Kasumi-1 (cell line): ENCODE measurements around the gene CIT.

Experiments
- DNase-seq, 2 experiments: peaks; one replicate each; lab custom pipeline; 2025; lab: John Stamatoyannopoulos, UW

CIT gene

DNA sequence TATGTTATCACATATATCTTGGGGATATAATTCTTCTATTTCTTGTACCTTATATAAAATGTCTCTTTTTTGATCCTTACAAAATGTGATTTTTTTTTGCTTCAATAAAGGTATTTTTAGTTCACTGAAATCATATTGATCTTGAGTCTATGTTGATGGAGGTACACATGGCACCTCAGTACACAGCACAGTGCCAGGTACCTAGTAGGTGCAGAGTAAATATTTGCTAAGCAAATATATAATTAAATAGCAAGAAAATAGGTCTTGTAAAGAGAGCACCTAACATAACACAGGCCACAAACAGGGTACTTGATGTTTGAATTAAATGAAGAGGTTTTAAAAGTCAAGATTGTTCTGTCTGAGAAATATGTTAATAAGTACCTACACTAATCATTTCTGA, 69.7 kb downstream of the CIT start:
- no peak for DNase-seq

- peak; percentile 73 to 89 for DNase-seq
These were observed 73.0 kb downstream of the CIT start for GRCh38 chr12:119804011-119804641.

DNA sequence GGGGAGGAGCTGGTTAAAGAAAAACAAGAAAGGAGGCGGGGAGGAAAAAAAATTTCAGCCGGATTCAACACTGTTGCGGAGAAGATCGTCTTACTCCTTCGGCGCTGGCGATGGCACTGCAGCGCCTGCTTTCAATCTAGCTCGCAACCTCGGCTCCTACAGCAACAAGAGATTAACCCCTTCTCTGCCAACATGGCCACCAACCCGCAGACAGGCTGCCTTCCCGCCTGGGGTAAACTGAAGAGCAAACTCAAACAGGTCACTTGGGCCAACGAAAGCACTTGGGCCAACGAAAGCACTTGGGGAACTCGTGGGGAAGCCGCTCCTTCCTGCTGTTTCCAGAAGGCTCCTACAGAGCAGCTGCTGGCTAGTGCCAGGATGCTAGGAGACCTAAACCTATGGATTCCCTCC, 73.7 kb downstream of the CIT start:
- DNase-seq = no peak

DNA sequence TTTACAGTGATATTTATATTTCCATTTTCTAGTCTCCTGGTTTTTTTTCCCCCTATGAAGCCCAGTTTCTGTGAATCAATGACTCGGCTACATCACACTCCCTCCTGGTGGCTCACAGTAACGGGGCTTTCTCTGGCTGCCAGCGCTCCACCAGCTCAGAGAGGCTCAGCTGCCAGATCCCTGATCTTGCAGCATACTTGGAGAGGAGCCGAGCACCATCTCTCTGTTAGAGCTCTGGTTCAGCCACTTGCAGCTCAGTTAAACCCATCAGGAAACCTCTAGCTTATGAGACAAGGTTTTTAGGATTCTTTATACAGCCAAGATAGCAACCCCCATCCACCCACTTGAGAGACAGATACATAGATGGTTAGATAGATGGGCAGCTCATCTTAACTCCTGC, 74.6 kb downstream of the CIT start:
- no peak for DNase-seq

DNA sequence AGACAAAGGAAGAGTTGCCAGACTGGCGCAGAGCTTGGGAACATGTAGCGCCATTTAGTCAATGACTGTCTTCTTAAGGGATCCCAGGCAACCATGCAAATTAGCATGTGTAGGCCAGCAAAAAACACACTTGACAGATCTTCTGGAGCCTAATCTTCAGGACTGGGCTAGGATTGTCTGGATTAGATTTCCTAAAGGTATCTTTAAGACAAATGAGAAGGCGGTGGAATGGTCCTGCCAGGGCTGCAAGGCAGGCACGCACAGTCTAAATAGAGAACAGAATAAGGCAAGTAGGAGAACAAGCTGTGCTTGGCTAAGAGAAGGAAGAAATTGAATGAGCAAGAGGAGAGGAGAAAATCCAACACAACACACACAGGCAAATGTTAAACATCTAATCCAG, 80.0 kb downstream of the CIT start:
- DNase-seq = no peak

DNA sequence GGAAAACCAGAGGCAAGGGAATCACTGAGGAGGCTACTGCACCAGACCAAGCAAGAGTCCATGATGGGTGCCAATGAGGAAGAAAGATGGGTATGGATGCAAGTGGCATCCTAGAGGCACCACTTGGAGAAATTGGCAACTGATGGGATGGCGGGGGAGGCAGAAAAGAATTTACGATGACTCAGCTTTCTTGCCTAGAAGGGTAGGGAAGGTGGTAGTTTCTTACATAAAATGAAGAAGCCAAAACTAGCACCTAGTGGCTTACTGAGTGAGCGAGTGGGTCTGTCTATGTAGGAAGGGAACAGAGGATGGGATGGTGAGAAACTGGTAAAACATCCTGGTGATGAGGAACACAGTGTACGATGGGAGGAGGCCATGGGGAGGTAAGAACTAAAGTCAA, 80.8 kb downstream of the CIT start:
- no peak for DNase-seq

DNA sequence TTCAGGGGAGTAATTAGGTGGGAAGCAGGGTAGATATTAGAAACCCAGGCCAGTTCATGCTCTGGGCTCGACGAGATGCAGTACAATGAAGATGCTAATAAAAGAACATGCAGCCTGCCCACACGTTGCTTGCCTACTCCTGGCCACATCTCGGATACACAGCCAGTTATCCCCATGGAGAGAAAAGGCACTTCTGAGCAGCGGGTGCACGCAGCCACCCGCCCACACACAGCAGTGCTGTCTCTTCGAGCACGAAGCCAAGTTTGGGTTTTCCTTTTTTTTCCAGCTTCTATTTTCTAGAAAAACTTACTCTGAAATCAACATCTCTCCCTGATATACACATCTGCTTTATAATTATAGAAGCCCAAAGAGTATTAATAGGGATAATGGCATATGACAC, 85.7 kb downstream of the CIT start:
- DNase-seq = no peak

DNA sequence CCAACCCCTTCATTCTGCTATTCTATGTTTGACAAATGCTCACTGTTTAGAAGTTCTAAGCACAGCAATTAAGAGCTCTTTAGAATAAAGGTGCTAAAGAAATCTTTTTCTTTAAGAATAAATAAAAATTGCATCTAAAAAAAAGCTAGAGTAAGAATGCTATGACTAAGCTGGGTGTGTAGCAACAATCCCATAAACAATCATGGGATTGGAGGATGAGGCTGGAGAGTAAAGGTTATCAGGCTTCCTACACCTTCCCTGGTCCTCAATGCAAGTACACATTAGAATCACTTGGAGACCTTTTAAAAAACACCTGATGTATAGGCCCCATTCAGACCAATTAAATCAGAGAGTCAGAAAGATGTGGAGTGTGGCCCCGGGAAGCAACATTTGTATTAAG, 88.3 kb downstream of the CIT start:
- no peak for DNase-seq

DNA sequence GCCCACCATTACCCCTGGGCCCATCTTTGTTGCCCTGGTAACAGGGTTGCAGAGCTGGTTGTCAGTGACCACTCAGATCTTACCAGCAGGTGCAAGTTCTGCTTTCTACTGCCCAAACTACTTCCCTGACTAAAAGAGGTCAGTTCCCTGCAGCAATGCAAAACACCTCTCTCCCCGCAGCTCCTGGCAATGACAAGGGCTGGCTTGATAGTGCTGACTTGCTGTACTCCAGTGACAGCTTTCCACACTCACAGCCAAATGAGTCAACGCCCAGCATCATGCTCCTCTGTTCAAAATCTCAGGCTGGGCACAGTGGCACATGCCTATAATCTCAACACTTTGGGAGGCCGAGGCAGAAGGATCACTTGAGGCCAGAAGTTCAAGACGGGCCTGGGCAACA, 90.6 kb downstream of the CIT start:
- no peak for DNase-seq

DNA sequence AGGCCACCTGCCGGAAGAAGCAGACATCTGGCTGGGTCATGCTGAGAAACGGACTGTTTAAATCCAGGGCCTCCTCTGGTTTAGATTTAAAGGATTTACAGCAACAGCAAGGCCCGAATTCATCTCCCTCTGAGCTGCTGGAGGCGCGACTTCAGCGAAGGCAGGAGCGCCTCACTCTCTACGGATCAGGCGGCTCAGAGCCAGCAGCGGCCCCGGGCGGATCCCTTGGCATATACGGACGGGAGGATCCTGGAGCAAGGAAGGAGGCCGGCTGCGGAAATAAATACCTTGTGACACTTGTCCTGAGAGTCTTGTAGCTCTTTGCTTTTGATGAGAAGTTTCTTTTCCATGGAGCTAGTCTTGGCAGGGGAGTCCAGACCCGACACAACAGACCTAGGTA, 92.4 kb downstream of the CIT start:
- no peak for DNase-seq

DNA sequence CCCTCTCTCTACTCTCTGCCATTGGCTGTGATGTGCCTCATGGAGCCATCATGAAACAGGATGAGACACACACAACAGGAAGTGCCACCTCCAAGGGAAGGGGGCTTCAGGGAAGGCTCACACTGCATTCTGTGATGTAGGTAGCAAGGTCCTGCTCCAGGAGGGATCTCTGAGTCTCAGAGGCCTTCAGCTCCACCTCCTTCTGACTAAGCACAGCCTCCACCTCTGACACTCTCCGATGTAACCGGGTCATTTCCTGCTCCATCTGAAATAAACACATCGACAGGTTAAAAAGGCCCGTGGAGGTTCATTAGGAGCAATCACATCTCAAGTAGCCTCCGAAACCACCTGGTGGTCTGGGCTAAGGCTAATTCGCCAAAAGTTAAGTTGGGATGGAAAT, 93.3 kb downstream of the CIT start:
- no peak for DNase-seq

- no peak for DNase-seq
These were observed 95.3 kb downstream of the CIT start for GRCh38 chr12:119781804-119782203.

GRCh38 chr12:119780786-119781434, 96.2 kb downstream of the CIT start:
- DNase-seq = peak in 1 of 2 experiments; percentile 8

DNA sequence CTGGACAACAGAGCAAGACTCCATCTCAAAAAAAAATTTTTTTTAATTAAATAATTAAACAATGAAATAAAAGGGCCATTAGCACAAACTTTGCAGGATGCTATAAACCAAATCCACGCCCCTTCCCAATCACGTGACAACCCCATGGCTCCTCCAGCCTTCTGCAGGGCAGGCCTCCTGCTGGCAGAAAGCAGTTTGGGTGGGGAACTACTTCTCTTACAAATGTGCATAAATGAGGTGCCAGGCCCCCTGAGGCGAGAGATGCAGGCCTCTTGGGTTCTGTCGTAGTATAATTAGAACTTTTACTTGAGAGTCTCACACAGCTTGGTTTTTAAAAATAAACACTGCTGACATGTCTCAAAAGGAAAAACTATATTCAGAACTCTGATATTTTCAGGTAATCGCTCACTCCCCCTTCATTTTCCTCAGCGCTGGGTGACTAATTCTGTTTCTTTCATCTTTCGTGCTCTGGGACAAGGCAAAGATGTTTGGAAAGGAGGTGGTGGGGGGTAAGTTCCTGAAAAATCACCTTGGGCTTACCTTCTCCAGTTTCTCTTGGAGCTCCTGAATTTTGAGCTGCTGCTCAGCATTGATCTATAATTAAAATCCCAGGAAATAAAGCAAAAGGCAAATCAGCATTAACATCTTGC, 101.7 kb downstream of the CIT start:
- DNase-seq = no peak

DNA sequence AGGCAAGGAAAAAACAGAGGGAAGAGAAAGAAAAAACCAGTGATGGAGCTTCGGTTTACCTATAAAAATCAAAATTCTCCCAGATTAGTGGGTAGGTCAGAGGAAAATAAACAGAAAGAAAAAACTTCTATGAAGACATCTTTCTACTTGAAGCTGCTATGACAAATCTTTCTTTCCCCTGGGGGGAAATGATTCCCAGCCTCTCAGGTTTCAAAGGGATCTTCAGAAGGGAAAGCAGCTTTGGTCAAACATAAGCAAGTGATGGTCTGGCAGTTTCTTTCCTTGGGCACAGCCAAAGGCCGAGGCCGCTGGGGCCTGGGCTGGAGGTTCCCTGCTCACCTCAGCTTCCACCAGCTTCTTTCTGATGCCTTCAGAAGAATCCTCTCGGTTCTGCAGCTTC, 104.7 kb downstream of the CIT start:
- no peak for DNase-seq

DNA sequence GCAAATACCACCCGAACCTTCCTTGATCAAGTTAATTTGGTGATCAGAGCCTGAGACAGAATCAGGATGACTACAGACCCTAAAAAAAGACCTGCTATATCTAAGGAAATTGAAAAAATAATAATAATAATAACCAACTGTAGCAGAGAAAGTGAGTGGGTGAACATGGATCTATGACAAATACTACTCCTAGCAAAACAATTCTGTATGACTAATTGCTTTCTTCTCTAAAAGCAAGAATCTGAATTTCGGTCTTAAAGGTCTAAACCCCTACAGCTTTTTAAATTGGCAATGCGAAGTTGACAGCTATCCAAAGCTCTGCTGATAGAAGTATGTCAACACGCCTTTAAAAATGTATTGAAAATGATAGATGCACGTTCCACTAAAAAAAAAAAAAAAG, 107.0 kb downstream of the CIT start:
- DNase-seq = no peak

GRCh38 chr12:119762619-119763018, 114.5 kb downstream of the CIT start:
- DNase-seq = no peak

DNA sequence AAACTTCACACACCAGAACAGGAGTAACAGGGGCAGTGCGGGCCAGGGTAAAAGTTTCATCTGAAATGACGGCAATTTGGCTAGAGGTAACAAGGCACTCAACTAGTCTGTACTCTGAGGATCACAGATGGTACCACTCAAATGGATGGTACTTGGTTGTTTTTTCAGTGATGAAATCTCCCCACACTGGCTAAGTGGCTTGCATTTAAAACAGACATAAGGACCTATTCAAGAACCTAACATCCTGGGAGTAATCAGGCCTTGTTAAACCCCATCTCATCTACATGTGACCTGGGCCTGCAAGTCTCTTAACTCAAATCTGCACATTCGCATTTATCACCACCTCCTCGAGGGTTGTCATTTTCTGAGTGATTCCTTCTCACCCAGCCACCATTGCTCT, 118.4 kb downstream of the CIT start:
- no peak for DNase-seq

- no peak for DNase-seq
These were observed 118.9 kb downstream of the CIT start for GRCh38 chr12:119758234-119758633.

- no peak for DNase-seq
These were observed 125.2 kb downstream of the CIT start for GRCh38 chr12:119751961-119752360.

GRCh38 chr12:119749666-119750065, 127.5 kb downstream of the CIT start:
- no peak for DNase-seq

DNA sequence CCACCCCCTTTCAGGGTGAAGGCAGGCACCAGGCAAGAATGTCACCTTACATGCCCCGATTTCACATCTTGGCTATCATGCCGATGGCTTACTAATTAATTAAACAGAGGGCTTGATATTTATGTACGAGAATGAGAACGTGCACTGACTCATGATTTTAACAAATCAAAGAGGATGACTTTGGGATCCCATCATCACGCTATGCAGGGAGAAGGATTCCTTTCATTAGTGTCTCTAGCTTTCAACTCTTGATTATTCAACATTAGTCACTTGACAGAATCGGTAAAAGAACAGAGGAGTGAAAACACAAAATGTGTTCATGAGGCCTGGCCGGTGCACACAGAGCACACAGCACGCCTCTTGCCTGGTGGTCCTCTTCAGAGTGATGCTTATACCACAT, 128.6 kb downstream of the CIT start:
- no peak for DNase-seq

- no peak for DNase-seq
These were observed 131.0 kb downstream of the CIT start for GRCh38 chr12:119746169-119746568.
